Activated CD8-positive, alpha-beta T cell treated with anti-CD3 and anti-CD28 coated beads for 36 hours (primary cell): ENCODE measurements around the gene C1QTNF9B. TPM values are rescaled to one million over a fixed set of nuclear protein-coding genes. Genes with fewer than 3 reads are reported as not detected.
"Not testable (repeated sequence)": the region's sequence is repeated elsewhere in the genome, so short reads cannot be mapped to it uniquely, and the experiment has no call there.

Source experiments
- ATAC-seq: fragments of 200-7000 bp; cut with Tn5 transposase; one replicate; pipeline ENCODE4 v1.10.0; 2021; ENCODE audit warnings: mild to moderate bottlenecking, moderate library complexity
- CTCF ChIA-PET: fragments of 350-600 bp; sonication (Branson Sonifier 250); formaldehyde crosslinking; loops from one replicate; lab custom pipeline; 2021; ENCODE audit warnings: antibody characterized with exemption; lab: Charles Lee
- POLR2A ChIA-PET: fragments of 350-600 bp; sonication (Branson Sonifier 250); formaldehyde crosslinking; loops from one replicate; lab custom pipeline; 2021; ENCODE audit warnings: antibody characterized with exemption; lab: Charles Lee
- DNase-seq: peaks from one replicate; pipeline ENCODE4 v3.0.0-alpha.2; 2020
- H3K27ac Mint-ChIP-seq: one replicate; pipeline ENCODE4 v1.8.0; 2021; ENCODE audit warnings: mild to moderate bottlenecking, mixed read lengths
- H3K27me3 Mint-ChIP-seq: one replicate; pipeline ENCODE4 v1.8.0; 2021; ENCODE audit warnings: mixed read lengths
- H3K36me3 Mint-ChIP-seq: one replicate; pipeline ENCODE4 v1.8.0; 2021; ENCODE audit warnings: low read depth, mixed read lengths
- H3K4me1 Mint-ChIP-seq: one replicate; pipeline ENCODE4 v1.8.0; 2021; ENCODE audit warnings: low read depth, mixed read lengths
- H3K4me3 Mint-ChIP-seq: one replicate; pipeline ENCODE4 v1.8.0; 2021; ENCODE audit warnings: mild to moderate bottlenecking, moderate library complexity, mixed read lengths
- H3K9me3 Mint-ChIP-seq: one replicate; pipeline ENCODE4 v1.8.0; 2021; ENCODE audit warnings: mixed read lengths
- intact Hi-C: fragments of 100-400 bp; cut with micrococcal nuclease; formaldehyde crosslinking; loops from one replicate; pipeline ENCODE4 v1.10.0; 2022
- total RNA-seq, 2 experiments: library from RNA; stranded (reverse); gene quantifications; one replicate each; pipeline ENCODE4 v1.2.3, GENCODE V29; 2021
- TF ChIP-seq, protein P1 (sequence below): fragments of 200-600 bp; IDR thresholded peaks from one replicate; pipeline ENCODE4 v1.8.0; 2022; ENCODE audit warnings: antibody characterized with exemption, mild to moderate bottlenecking

Gene C1QTNF9B
- total RNA-seq, 2 experiments from 2014 or later: not detected

GRCh38 chr13:23899555-23899954 is 2.3 kb upstream of the C1QTNF9B start:
- H3K27ac Mint-ChIP-seq: no peak overlapping the region
- H3K27me3 Mint-ChIP-seq: peaks cover 24% of the 10 kb centered on the region
- DNase-seq: no peak
- no peak overlapping the region for H3K4me3 Mint-ChIP-seq
- CTCF ChIA-PET: interaction anchor here (0.8 to 1.5 kb wide), 3 partner anchors 10 to 23 kb away, joined by 3 to 6 read pairs (median 3); partner anchors contain the start of gene MIPEP
- H3K36me3 Mint-ChIP-seq: no peaks in the 10 kb centered on the region
- intact Hi-C loops: no loop called here
- no peaks in the 10 kb centered on the region for H3K9me3 Mint-ChIP-seq
- no peaks in the 10 kb centered on the region for H3K4me1 Mint-ChIP-seq
- TF ChIP-seq, protein P1, sequence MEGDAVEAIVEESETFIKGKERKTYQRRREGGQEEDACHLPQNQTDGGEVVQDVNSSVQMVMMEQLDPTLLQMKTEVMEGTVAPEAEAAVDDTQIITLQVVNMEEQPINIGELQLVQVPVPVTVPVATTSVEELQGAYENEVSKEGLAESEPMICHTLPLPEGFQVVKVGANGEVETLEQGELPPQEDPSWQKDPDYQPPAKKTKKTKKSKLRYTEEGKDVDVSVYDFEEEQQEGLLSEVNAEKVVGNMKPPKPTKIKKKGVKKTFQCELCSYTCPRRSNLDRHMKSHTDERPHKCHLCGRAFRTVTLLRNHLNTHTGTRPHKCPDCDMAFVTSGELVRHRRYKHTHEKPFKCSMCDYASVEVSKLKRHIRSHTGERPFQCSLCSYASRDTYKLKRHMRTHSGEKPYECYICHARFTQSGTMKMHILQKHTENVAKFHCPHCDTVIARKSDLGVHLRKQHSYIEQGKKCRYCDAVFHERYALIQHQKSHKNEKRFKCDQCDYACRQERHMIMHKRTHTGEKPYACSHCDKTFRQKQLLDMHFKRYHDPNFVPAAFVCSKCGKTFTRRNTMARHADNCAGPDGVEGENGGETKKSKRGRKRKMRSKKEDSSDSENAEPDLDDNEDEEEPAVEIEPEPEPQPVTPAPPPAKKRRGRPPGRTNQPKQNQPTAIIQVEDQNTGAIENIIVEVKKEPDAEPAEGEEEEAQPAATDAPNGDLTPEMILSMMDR: peak; percentile 33
- POLR2A ChIA-PET: no interaction called here
- ATAC-seq: peak; percentile 62

DNA sequence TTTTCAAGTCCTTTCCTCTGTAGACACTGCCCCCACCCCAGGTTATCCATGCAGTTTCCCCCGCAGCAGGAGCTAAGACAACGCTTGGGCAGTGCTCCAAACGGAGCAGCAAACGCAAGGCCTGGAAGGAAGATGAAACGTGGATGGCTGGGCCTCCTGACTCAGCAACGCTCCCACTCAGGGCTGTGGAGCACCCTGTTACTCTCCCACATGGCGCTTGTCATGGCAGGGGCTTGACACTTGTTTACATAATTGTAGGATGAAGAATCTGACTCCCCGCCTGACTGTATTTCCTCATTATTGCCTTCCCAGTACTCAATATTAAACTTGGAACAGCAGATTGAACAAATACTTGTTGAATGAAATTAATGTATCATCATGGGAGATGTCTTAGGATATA is 799 bp upstream of the C1QTNF9B start:
- ChIA-PET POLR2A (interaction anchor here (0.6 kb wide), 1 partner anchor 435 kb away, joined by 5 read pairs; no protein-coding TSS in a partner anchor), CTCF (no interaction called here)
- H3K27ac Mint-ChIP-seq: no peak overlapping the region
- TF ChIP-seq, protein P1: no peak
- H3K36me3 Mint-ChIP-seq: no peaks in the 10 kb centered on the region
- intact Hi-C loops: no loop called here
- ATAC-seq (no peak), DNase-seq (no peak)
- H3K27me3 Mint-ChIP-seq: peaks cover 15% of the 10 kb centered on the region
- H3K4me3 Mint-ChIP-seq: no peak overlapping the region
- no peaks in the 10 kb centered on the region for H3K4me1 Mint-ChIP-seq
- no peaks in the 10 kb centered on the region for H3K9me3 Mint-ChIP-seq

GRCh38 chr13:23894746-23895145 is 2.6 kb downstream of the C1QTNF9B start:
- H3K9me3 Mint-ChIP-seq, POLR2A ChIA-PET, DNase-seq, ATAC-seq, H3K4me1 Mint-ChIP-seq, H3K27ac Mint-ChIP-seq, H3K36me3 Mint-ChIP-seq, H3K27me3 Mint-ChIP-seq, CTCF ChIA-PET, H3K4me3 Mint-ChIP-seq: not testable (repeated sequence)
- intact Hi-C loops: loop anchor here (5.0 kb wide), 1 partner anchor 428 kb away; no protein-coding TSS in a partner anchor

- H3K9me3 Mint-ChIP-seq, POLR2A ChIA-PET, ATAC-seq, H3K27me3 Mint-ChIP-seq, H3K4me1 Mint-ChIP-seq, DNase-seq, H3K36me3 Mint-ChIP-seq, H3K27ac Mint-ChIP-seq, CTCF ChIA-PET, H3K4me3 Mint-ChIP-seq: not testable (repeated sequence)
- intact Hi-C loops: loop anchor here (5.0 kb wide), 1 partner anchor 429 kb away; no protein-coding TSS in a partner anchor
Measured at GRCh38 chr13:23893791-23894190, 3.5 kb downstream of the C1QTNF9B start.

DNA sequence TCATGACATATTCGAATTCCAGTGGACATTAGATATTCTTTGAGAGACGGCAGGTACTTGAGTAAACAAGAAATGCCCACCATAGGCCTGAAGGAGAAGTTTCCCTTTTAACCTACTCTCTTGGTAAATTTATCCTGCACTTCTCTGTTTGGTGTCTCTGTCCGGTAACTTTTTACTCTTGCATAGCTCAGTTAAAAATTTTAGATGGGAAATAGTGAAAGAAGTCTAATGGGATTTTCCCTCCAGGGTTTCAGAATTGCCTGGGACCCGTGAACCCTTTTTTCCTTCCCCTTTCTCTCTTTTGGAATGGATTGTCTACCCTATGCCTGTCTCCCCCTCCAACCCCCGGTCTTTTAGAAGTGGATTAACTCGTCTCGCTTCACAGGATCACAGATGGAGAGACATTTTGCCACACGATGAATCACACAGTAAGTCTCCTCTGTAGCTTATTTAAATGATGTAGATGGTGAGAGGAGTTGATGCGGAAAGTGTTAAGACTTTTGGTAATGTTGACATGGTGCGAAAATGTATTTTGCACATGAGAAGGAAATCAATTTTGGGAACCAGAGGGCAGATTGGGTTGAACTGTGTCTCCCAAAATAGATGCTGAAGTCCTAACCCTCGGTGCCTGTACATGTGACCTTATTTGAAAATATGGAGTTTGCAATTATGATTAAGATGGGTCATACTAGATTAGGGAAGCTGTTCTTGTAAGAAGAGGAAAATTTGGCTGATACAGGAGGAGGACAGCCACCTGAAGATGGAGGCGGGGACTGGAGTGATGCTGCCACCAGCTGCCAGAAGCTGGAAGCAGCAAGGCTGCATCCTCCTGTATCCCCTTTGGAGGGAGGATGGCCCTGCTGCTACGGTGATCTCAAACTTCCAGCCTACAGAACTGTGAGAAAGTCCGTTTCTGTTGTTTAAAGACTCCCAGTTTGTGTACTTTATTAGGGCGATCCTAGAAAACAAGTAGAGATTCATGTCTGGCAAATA is 7.4 kb downstream of the C1QTNF9B start:
- H3K9me3 Mint-ChIP-seq: no peaks in the 10 kb centered on the region
- DNase-seq (no peak), ATAC-seq (no peak)
- ChIA-PET CTCF (interaction anchor here (0.7 to 1.6 kb wide), 8 partner anchors 10 to 339 kb away, joined by 3 to 6 read pairs (median 4); no protein-coding TSS in a partner anchor), POLR2A (interaction anchor here (0.6 to 1.5 kb wide), 2 partner anchors 312 to 589 kb away, joined by 4 read pairs; no protein-coding TSS in a partner anchor)
- intact Hi-C loops: loop anchor here (5.0 kb wide), 1 partner anchor 432 kb away; no protein-coding TSS in a partner anchor
- peaks cover 21% of the 10 kb centered on the region for H3K4me1 Mint-ChIP-seq
- H3K27ac Mint-ChIP-seq: peak overlapping the region; percentile 70
- H3K27me3 Mint-ChIP-seq: no peaks in the 10 kb centered on the region
- TF ChIP-seq, protein P1: no peak
- peaks cover 3% of the 10 kb centered on the region for H3K36me3 Mint-ChIP-seq
- peak overlapping the region; percentile 83 for H3K4me3 Mint-ChIP-seq
